ENCODE data around the gene DNAL4. TPM values are rescaled to one million over a fixed set of nuclear protein-coding genes. Genes with fewer than 3 reads are reported as not detected.

Gene DNAL4
- total RNA-seq, 4 donors from 2014 or later = 6.7 to 12.8 (median 9.4) TPM

- no peak for ATAC-seq (ENCODE audit: low FRiP score)
- no peak for DNase-seq (ENCODE audit: low spot score)
- TF ChIP-seq CTCF (IDR thresholded peaks at IDR 0.05) = no peak
Observed at GRCh38 chr22:38839686-38840085, 45.7 kb upstream of the DNAL4 start.

- ATAC-seq (ENCODE audit: low FRiP score) (no peak), DNase-seq (ENCODE audit: low spot score) (no peak)
- TF ChIP-seq CTCF (IDR thresholded peaks at IDR 0.05) = no peak
Observed at GRCh38 chr22:38837414-38837928, 43.5 kb upstream of the DNAL4 start.

- ATAC-seq (ENCODE audit: low FRiP score) = no peak
- TF ChIP-seq CTCF (IDR thresholded peaks at IDR 0.05) = no peak
- no peak for DNase-seq (ENCODE audit: low spot score)
Observed at GRCh38 chr22:38835888-38836301, 42.0 kb upstream of the DNAL4 start.

- no peak for ATAC-seq (ENCODE audit: low FRiP score)
Observed at GRCh38 chr22:38834991-38835390, 41.0 kb upstream of the DNAL4 start.

GRCh38 chr22:38834215-38834953, 40.4 kb upstream of the DNAL4 start:
- DNase-seq (ENCODE audit: low spot score) = no peak
- no peak for TF ChIP-seq CTCF (IDR thresholded peaks at IDR 0.05)
- ATAC-seq (ENCODE audit: low FRiP score) = no peak

More at GRCh38 chr22:38834991-38835390, 41.0 kb upstream of the DNAL4 start:
- no peak for TF ChIP-seq CTCF (IDR thresholded peaks at IDR 0.05)
- DNase-seq (ENCODE audit: low spot score) = no peak

- no peak for ATAC-seq (ENCODE audit: low FRiP score)
- no peak for DNase-seq (ENCODE audit: low spot score)
- TF ChIP-seq CTCF (IDR thresholded peaks at IDR 0.05) = no peak
Observed at GRCh38 chr22:38833061-38833460, 39.1 kb upstream of the DNAL4 start.
